ENCODE data around the gene CDK18. TPM values are rescaled to one million over a fixed set of nuclear protein-coding genes. Genes with fewer than 3 reads are reported as not detected.

The CDK18 gene
- total and polyA plus RNA-seq, 8 donors, result 3.7 to 174 (median 41.3) TPM

- H3K4me3 ChIP-seq, result no peak overlapping the region
- TF ChIP-seq EP300 (IDR thresholded peaks at IDR 0.05) (no peak), POLR2A (IDR thresholded peaks at IDR 0.05) (no peak), CTCF (IDR thresholded peaks at IDR 0.05) (no peak), POLR2AphosphoS5 (IDR thresholded peaks at IDR 0.05) (no peak)
- H3K4me1 ChIP-seq, result peaks cover 8 to 16% (median 10%) of the 10 kb centered on the region in 4 donors
- H3K27ac ChIP-seq, result no peak overlapping the region
- peaks cover 1 to 39% (median 34%) of the 10 kb centered on the region in 4 donors for H3K36me3 ChIP-seq
- no peak for DNase-seq
- intact Hi-C loops (cut with DNase I; ENCODE audit: low total_unique reads), result loop anchor here (10.0 kb wide), 1 partner anchor 55 kb away; no protein-coding TSS in a partner anchor
- H3K27me3 ChIP-seq, result peaks cover 0 to 7% (median 0%) of the 10 kb centered on the region in 3 donors
- 73 to 91% (median 81%) methylated on average over 5 to 6 of the region's 6 CpGs for WGBS, 5 donors
- H3K9me3 ChIP-seq, result no peaks in the 10 kb centered on the region
Observed at GRCh38 chr1:205530116-205530515, 25.6 kb downstream of the CDK18 start.

GRCh38 chr1:205531191-205532025 is 26.9 kb downstream of the CDK18 start:
- Histone ChIP-seq H3K4me3 (no peak overlapping the region), H3K27me3 (peaks cover 0 to 7% (median 0%) of the 10 kb centered on the region in 3 donors), H3K27ac (no peak overlapping the region), H3K4me1 (peaks cover 12 to 19% (median 13%) of the 10 kb centered on the region in 4 donors), H3K36me3 (peaks cover 0 to 34% (median 23%) of the 10 kb centered on the region in 4 donors), H3K9me3 (no peaks in the 10 kb centered on the region)
- WGBS, 5 donors, result 81 to 92% (median 85%) methylated on average over 14 to 20 of the region's 20 CpGs
- DNase-seq, result no peak
- intact Hi-C loops (cut with DNase I; ENCODE audit: low total_unique reads), result loop anchor here (10.0 kb wide), 1 partner anchor 53 kb away; no protein-coding TSS in a partner anchor
- TF ChIP-seq CTCF (IDR thresholded peaks at IDR 0.05), result no peak
- TF ChIP-seq POLR2AphosphoS5 (IDR thresholded peaks at IDR 0.05), result no peak
- TF ChIP-seq EP300 (IDR thresholded peaks at IDR 0.05), result no peak

- DNase-seq, result no peak
- Histone ChIP-seq H3K27me3 (peaks cover 0 to 7% (median 0%) of the 10 kb centered on the region in 3 donors), H3K4me3 (no peak overlapping the region), H3K9me3 (no peaks in the 10 kb centered on the region), H3K4me1 (peaks cover 15 to 28% (median 19%) of the 10 kb centered on the region in 4 donors), H3K27ac (no peak overlapping the region), H3K36me3 (peaks cover 0 to 28% (median 23%) of the 10 kb centered on the region in 4 donors)
- WGBS, 5 donors, result 84 to 91% (median 87%) methylated on average over 17 to 22 of the region's 22 CpGs
- TF ChIP-seq EP300 (IDR thresholded peaks at IDR 0.05), result no peak
- no peak for TF ChIP-seq POLR2AphosphoS5 (IDR thresholded peaks at IDR 0.05)
- intact Hi-C loops (cut with DNase I; ENCODE audit: low total_unique reads), result loop anchor here (10.0 kb wide), 1 partner anchor 53 kb away; no protein-coding TSS in a partner anchor
Observed at GRCh38 chr1:205532026-205532898, 27.8 kb downstream of the CDK18 start.

GRCh38 chr1:205532996-205533735 is 28.7 kb downstream of the CDK18 start:
- Histone ChIP-seq H3K9me3 (no peaks in the 10 kb centered on the region), H3K4me3 (no peak overlapping the region), H3K4me1 (peaks cover 15 to 29% (median 19%) of the 10 kb centered on the region in 4 donors), H3K36me3 (peaks cover 0 to 28% (median 23%) of the 10 kb centered on the region in 4 donors), H3K27ac (no peak overlapping the region), H3K27me3 (peaks cover 0 to 7% (median 0%) of the 10 kb centered on the region in 3 donors)
- intact Hi-C loops (cut with DNase I; ENCODE audit: low total_unique reads), result loop anchor here (10.0 kb wide), 1 partner anchor 52 kb away; no protein-coding TSS in a partner anchor
- 79 to 93% (median 85%) methylated on average over 11 to 12 of the region's 12 CpGs for WGBS, 5 donors
- TF ChIP-seq POLR2A (IDR thresholded peaks at IDR 0.05), result no peak
- no peak for TF ChIP-seq POLR2AphosphoS5 (IDR thresholded peaks at IDR 0.05)
- TF ChIP-seq CTCF (IDR thresholded peaks at IDR 0.05), result no peak
- TF ChIP-seq EP300 (IDR thresholded peaks at IDR 0.05), result no peak
- DNase-seq, result peak in 1 of 2 donors; percentile 10

Measured in stomach (tissue), 9 donors.